Activated T-helper 1 cell treated with anti-CD3 and anti-CD28 coated beads, Interleukin-12 subunit alpha, Interleukin-12 subunit beta, Interleukin-2, Interleukin-4 antibody, amounts not matched to agents 30 ng/mL and 10 ng/mL and 1 ng/mL, durations not matched to agents 14 hours and 24 hours and 36 hours (primary cell): ENCODE results near the gene PPIF. TPM values are rescaled to one million over a fixed set of nuclear protein-coding genes. Genes with fewer than 3 reads are reported as not detected.
A peak's percentile ranks its signal among the peaks of the same experiment; 100 is the strongest.

Experiments
- DNase-seq: peaks from one replicate; pipeline ENCODE4 v3.0.0; 2021; ENCODE audit warnings: low spot score
- H3K27ac Mint-ChIP-seq: one replicate; pipeline ENCODE4 v1.8.0; 2021; ENCODE audit warnings: mild to moderate bottlenecking, mixed read lengths
- H3K27me3 Mint-ChIP-seq: one replicate; pipeline ENCODE4 v1.8.0; 2022; ENCODE audit warnings: mild to moderate bottlenecking, moderate library complexity, mixed read lengths; ENCODE audit not compliant: insufficient read depth
- H3K36me3 Mint-ChIP-seq: one replicate; pipeline ENCODE4 v1.8.0; 2021; ENCODE audit warnings: low read depth, mixed read lengths
- H3K4me1 Mint-ChIP-seq: one replicate; pipeline ENCODE4 v1.8.0; 2021; ENCODE audit warnings: low read depth, mixed read lengths
- H3K4me3 Mint-ChIP-seq: one replicate; pipeline ENCODE4 v1.8.0; 2021; ENCODE audit warnings: mild to moderate bottlenecking, moderate library complexity, mixed read lengths
- H3K9me3 Mint-ChIP-seq: one replicate; pipeline ENCODE4 v1.8.0; 2021; ENCODE audit warnings: mixed read lengths
- intact Hi-C: fragments of 100-400 bp; cut with micrococcal nuclease; formaldehyde crosslinking; loops from one replicate; pipeline ENCODE4 v1.15.1; 2024
- total RNA-seq: library from RNA; stranded (reverse); gene quantifications from 2 replicates; pipeline ENCODE4 v1.2.3, GENCODE V29; 2022

Gene PPIF
- 155 and 157 TPM in 2 replicates for total RNA-seq

DNA sequence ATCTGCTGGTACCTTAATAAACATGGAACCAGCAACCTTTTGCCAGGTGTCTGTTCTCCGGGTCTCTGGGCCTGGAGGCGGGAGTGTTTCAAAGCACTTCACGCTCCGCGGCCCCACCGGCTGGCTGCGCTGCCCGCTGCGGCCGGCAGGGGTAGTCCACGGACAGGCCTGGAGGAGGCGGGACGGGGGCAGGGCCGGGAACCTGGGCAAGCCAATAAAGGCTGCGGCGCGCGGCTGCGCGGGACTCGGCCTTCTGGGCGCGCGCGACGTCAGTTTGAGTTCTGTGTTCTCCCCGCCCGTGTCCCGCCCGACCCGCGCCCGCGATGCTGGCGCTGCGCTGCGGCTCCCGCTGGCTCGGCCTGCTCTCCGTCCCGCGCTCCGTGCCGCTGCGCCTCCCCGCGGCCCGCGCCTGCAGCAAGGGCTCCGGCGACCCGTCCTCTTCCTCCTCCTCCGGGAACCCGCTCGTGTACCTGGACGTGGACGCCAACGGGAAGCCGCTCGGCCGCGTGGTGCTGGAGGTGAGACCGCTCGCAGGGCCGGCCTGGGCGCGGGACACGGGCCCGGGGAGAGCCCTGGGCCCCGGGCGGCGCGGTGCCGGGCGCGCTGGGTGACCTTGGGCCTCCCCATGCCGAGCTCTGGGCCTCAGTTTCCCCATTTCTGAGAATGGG, at the start of gene PPIF:
TSS of gene PPIF (plus strand) at position 244 of the 668 bp plus-strand sequence. CDS start at position 324, 80 bp downstream.
- H3K27ac Mint-ChIP-seq: peak within 1 kb of the TSS; percentile 93
- peak within 1 kb of the TSS; percentile 95 for H3K4me3 Mint-ChIP-seq
- H3K27me3 Mint-ChIP-seq: no peaks in the 10 kb centered on the region
- H3K36me3 Mint-ChIP-seq: peaks cover 31% of the 10 kb centered on the region
- H3K9me3 Mint-ChIP-seq: no peaks in the 10 kb centered on the region
- peaks cover 69% of the 10 kb centered on the region for H3K4me1 Mint-ChIP-seq
- peak; percentile 95 for DNase-seq
- intact Hi-C loops: loop anchor here (1.0 to 5.0 kb wide), 9 partner anchors 15 to 1314 kb away; partner anchors contain the start of genes RPS24 and ZMIZ1

- DNase-seq: no peak
- H3K4me3 Mint-ChIP-seq: peak overlapping the region; percentile 26
- H3K27me3 Mint-ChIP-seq: no peaks in the 10 kb centered on the region
- no peaks in the 10 kb centered on the region for H3K9me3 Mint-ChIP-seq
- intact Hi-C loops: no loop called here
- H3K27ac Mint-ChIP-seq: peak overlapping the region; percentile 29
- peaks cover 40% of the 10 kb centered on the region for H3K4me1 Mint-ChIP-seq
- peaks cover 60% of the 10 kb centered on the region for H3K36me3 Mint-ChIP-seq
Observed at GRCh38 chr10:79298403-79299244, 48.6 kb upstream of the PPIF start.

GRCh38 chr10:79299397-79300241, 47.6 kb upstream of the PPIF start:
- Mint-ChIP-seq H3K27me3 (no peaks in the 10 kb centered on the region), H3K27ac (no peak overlapping the region), H3K4me3 (no peak overlapping the region), H3K4me1 (peaks cover 30% of the 10 kb centered on the region), H3K9me3 (no peaks in the 10 kb centered on the region), H3K36me3 (peaks cover 57% of the 10 kb centered on the region)
- DNase-seq: no peak
- intact Hi-C loops: no loop called here

DNA sequence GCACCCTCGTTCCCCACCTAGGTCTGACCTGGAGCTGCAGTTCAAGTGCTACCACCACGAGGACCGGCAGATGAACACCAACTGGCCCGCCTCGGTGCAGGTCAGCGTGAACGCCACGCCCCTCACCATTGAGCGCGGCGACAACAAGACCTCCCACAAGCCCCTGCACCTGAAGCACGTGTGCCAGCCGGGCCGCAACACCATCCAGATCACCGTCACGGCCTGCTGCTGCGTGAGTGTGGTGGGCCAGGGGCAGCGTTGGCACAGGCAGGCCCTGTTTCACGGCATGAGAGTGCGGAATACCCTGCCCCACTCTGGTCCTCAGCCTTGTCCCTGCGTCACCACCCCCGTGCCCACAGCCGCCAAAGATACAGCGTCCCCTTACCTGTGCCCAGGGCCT, 46.6 kb upstream of the PPIF start:
- Mint-ChIP-seq H3K36me3 (peaks cover 53% of the 10 kb centered on the region), H3K27me3 (no peaks in the 10 kb centered on the region), H3K4me1 (peaks cover 20% of the 10 kb centered on the region), H3K4me3 (no peak overlapping the region), H3K27ac (no peak overlapping the region), H3K9me3 (no peaks in the 10 kb centered on the region)
- intact Hi-C loops: no loop called here
- no peak for DNase-seq

GRCh38 chr10:79301754-79302530, 45.3 kb upstream of the PPIF start:
- no peak for DNase-seq
- Mint-ChIP-seq H3K4me1 (peaks cover 15% of the 10 kb centered on the region), H3K36me3 (peaks cover 48% of the 10 kb centered on the region), H3K9me3 (no peaks in the 10 kb centered on the region), H3K4me3 (no peak overlapping the region), H3K27ac (no peak overlapping the region), H3K27me3 (no peaks in the 10 kb centered on the region)
- intact Hi-C loops: no loop called here

- Mint-ChIP-seq H3K27ac (no peak overlapping the region), H3K27me3 (no peaks in the 10 kb centered on the region), H3K4me3 (no peak overlapping the region), H3K9me3 (no peaks in the 10 kb centered on the region), H3K4me1 (peaks cover 13% of the 10 kb centered on the region), H3K36me3 (peaks cover 44% of the 10 kb centered on the region)
- intact Hi-C loops: no loop called here
- DNase-seq: no peak
Observed at GRCh38 chr10:79303631-79304478, 43.4 kb upstream of the PPIF start.

DNA sequence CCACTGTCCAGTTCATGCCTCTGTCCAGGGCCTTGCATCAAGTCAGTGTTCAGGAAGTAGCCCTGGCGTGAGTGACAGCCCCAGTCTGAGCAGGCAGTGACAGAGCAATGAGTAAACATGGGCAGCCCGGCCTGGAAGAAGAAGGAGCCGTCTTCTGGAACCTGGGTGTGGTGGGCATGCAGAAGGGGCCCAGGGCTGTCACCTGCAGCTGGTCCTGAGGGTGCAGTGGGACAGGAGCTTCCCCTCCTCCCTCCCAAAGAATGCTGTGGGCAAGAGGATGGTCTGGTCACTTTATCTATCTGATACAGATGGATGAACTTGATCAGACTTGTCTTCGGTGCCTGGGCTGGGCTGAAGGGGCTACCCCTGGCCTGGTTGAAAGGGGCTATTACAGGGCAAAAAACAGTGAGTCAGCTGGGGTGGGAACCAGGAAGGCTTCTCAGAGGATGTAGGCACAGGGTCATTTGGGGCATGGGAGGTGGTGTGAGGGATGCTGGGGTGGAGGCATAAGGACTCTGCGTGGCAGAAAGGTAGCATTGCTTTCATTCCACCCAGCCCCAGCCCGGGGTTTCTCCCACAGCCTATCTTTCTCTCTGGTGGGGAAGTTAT, 42.7 kb upstream of the PPIF start:
- no peak overlapping the region for H3K27ac Mint-ChIP-seq
- no peaks in the 10 kb centered on the region for H3K27me3 Mint-ChIP-seq
- no peaks in the 10 kb centered on the region for H3K9me3 Mint-ChIP-seq
- intact Hi-C loops: no loop called here
- peaks cover 6% of the 10 kb centered on the region for H3K4me1 Mint-ChIP-seq
- H3K4me3 Mint-ChIP-seq: no peak overlapping the region
- H3K36me3 Mint-ChIP-seq: peaks cover 46% of the 10 kb centered on the region
- no peak for DNase-seq

DNA sequence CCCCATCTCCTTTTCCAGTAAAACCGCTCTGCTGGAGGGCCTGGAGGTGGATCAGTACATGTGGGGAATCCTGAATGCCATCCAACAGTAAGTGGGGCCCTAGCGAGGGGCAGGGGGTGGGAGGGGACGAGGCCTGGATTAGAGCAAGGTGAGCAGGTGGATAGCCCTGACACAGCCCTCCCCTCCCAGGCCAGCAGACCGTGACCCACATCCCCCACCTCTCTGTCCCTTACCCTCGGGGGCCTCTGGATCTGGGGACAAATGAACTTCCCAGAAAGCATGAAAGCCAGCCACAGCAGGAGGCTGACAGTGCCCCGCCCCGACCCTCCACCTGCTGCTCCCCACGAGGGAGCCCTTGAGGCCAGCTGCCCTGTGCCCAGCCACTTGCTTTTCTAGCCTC, 41.8 kb upstream of the PPIF start:
- Mint-ChIP-seq H3K36me3 (peaks cover 39% of the 10 kb centered on the region), H3K4me1 (peaks cover 6% of the 10 kb centered on the region), H3K4me3 (no peak overlapping the region), H3K27me3 (no peaks in the 10 kb centered on the region), H3K27ac (no peak overlapping the region), H3K9me3 (no peaks in the 10 kb centered on the region)
- no peak for DNase-seq
- intact Hi-C loops: no loop called here

- H3K9me3 Mint-ChIP-seq: no peaks in the 10 kb centered on the region
- no peak for DNase-seq
- peaks cover 35% of the 10 kb centered on the region for H3K36me3 Mint-ChIP-seq
- peaks cover 6% of the 10 kb centered on the region for H3K4me1 Mint-ChIP-seq
- no peak overlapping the region for H3K27ac Mint-ChIP-seq
- peaks cover 1% of the 10 kb centered on the region for H3K27me3 Mint-ChIP-seq
- H3K4me3 Mint-ChIP-seq: no peak overlapping the region
- intact Hi-C loops: no loop called here
Observed at GRCh38 chr10:79305988-79306387, 41.3 kb upstream of the PPIF start.

DNA sequence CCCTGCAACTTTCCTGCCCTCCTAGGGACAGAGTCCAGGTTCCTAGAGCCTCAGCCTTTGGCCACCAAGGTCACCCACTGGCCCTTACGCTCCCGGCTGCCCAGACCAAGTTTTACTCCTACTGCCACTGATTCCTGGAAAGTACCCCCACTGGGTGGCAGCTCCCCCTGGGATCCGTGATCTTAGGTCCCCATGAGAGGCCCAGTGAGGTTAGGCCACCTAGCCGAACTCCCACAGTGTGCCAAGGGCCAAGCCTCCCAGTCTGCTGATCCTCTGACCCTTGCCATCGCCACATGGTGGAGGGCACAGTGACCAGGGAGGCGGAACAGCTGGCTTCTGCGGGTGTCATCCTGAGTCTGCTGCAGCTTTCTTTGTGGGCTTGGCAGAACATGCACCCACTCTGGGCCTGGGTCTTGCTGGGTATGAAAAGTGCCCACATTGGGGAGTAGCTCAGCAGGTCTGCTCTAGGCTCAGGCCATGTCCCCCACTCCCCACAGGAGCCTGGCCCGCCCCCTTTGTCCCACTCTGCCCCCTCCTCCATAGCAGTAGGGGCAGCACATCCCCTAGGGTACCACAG, 40.5 kb upstream of the PPIF start:
- no peak for DNase-seq
- Mint-ChIP-seq H3K4me3 (no peak overlapping the region), H3K36me3 (peaks cover 29% of the 10 kb centered on the region), H3K27me3 (peaks cover 1% of the 10 kb centered on the region), H3K9me3 (no peaks in the 10 kb centered on the region), H3K27ac (no peak overlapping the region), H3K4me1 (peaks cover 6% of the 10 kb centered on the region)
- intact Hi-C loops: no loop called here

DNA sequence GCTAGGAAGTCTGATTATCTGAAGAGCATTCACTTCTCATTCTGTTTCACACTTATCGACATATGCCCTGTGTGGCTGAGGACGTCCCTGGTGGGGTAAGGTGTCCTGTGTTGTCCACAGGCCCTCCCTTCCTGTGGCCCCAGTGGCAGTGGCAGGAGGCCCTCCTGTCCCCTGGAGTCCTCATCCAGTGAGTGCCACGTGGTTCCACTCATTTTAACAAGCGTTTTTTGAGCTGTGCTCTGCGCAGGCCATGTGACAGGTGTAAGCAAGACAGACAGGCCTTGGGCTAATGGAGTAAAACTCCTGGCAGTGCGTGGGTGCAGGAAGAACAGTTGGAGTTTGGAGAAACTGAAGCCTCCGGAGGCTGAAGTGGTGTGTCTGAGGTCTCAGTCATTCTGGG, 39.3 kb upstream of the PPIF start:
- DNase-seq: no peak
- Mint-ChIP-seq H3K27me3 (peaks cover 1% of the 10 kb centered on the region), H3K9me3 (no peaks in the 10 kb centered on the region), H3K36me3 (peaks cover 24% of the 10 kb centered on the region), H3K4me3 (no peak overlapping the region), H3K27ac (no peak overlapping the region), H3K4me1 (peaks cover 6% of the 10 kb centered on the region)
- intact Hi-C loops: no loop called here
